Tibial nerve (tissue), 4 donors: ENCODE results near the gene LDHB. TPM values are rescaled to one million over a fixed set of nuclear protein-coding genes. Genes with fewer than 3 reads are reported as not detected.

ENCODE experiments used
- DNase-seq, 2 donors: peaks; one replicate each; pipeline ENCODE4 v3.0.0-alpha.2; 2019; ENCODE audit warnings: low spot score in 2 of 2
- H3K27ac ChIP-seq, 4 donors: fragments of 200-600 bp; sonication (generic) in 3 of 4; one replicate each; pipeline ENCODE4 v1.5.1; 2017 to 2019; ENCODE audit warnings: mild to moderate bottlenecking in 1 of 4
- H3K27me3 ChIP-seq, 2 donors: fragments of 200-600 bp; sonication (generic) in 1 of 2; one replicate each; pipeline versions ENCODE4 v1.5.1 to v1.6.0; 2017 to 2019
- H3K36me3 ChIP-seq, 3 donors: fragments of 200-600 bp; sonication (generic); one replicate each; pipeline ENCODE4 v1.5.1; 2018 to 2019
- H3K4me1 ChIP-seq, 4 donors: fragments of 200-600 bp; sonication (generic) in 3 of 4; one replicate each; pipeline ENCODE4 v1.5.1; 2017 to 2019
- H3K4me3 ChIP-seq, 4 donors: fragments of 200-600 bp; sonication (generic) in 3 of 4; one replicate each; pipeline ENCODE4 v1.5.1; 2017 to 2019; ENCODE audit warnings: mild to moderate bottlenecking in 1 of 4, moderate library complexity in 1 of 4
- H3K9me3 ChIP-seq, 4 donors: fragments of 200-600 bp; sonication (generic) in 3 of 4; one replicate each; pipeline ENCODE4 v1.5.1; 2017 to 2019
- CTCF ChIP-seq, 5 experiments: fragments of 200-600 bp in 3 of 5; fragments of 450-650 bp in 2 of 5; sonication (generic) in 3 of 5; IDR thresholded peaks; one replicate each; pipeline ENCODE4 v1.5.1; 2016 to 2019; ENCODE audit warnings: antibody characterized with exemption in 5 of 5, mild to moderate bottlenecking in 3 of 5, moderate library complexity in 2 of 5
- EP300 ChIP-seq, 2 donors: sonication (generic); formaldehyde crosslinking; IDR thresholded peaks; one replicate each; pipeline ENCODE4 v1.6.1; 2017; ENCODE audit warnings: antibody characterized with exemption in 2 of 2, mild to moderate bottlenecking in 1 of 2
- POLR2A ChIP-seq, 2 donors: fragments of 450-650 bp; IDR thresholded peaks; one replicate each; pipeline ENCODE4 v1.6.1; 2017; ENCODE audit warnings: antibody characterized with exemption in 2 of 2, mild to moderate bottlenecking in 2 of 2, moderate library complexity in 2 of 2
- WGBS, 2 donors: methylation state at CpG; one replicate each; pipeline ENCODE4 v1.1.5; 2018; 5-methylcytosine and 5-hydroxymethylcytosine counted together
- total RNA-seq, 4 donors: library from RNA; depleted of rRNA; stranded (reverse); fragments of >200 nt; gene quantifications; one replicate each; pipeline ENCODE4 v1.1.0, GENCODE V29; 2016

Gene LDHB
- total RNA-seq, 4 donors from 2014 or later: 214 to 283 (median 247) TPM

DNA sequence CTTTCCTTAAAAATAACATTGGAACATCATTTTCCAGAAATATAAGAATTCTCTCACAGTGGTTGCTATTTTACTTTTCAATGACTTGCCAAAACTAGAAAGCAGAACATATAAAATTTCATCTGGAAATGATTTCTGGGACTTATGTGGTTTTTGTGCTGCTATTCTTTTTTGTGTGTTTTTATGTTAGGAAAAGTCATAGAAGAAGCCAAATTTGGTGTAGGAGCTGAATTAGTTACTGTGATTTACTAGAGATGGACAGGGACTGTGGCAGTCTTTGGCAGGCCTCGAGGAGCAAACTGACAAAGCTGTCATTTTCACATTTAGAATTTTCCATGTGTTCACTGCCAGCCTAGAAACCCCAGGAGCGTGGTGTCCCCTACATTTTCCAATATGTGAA, 38.3 kb upstream of the LDHB start:
- no peaks in the 10 kb centered on the region for H3K27me3 ChIP-seq
- H3K4me1 ChIP-seq: peaks cover 0 to 6% (median 2%) of the 10 kb centered on the region in 4 donors
- DNase-seq: no peak
- peaks cover 0 to 5% (median 0%) of the 10 kb centered on the region in 4 donors for H3K9me3 ChIP-seq
- TF ChIP-seq EP300 (IDR thresholded peaks at IDR 0.05): no peak
- no peak for TF ChIP-seq CTCF (IDR thresholded peaks at IDR 0.05)
- no peak for TF ChIP-seq POLR2A (IDR thresholded peaks at IDR 0.05)
- 25 to 34% methylated on average over 2 of the region's 2 CpGs for WGBS, 2 donors
- H3K36me3 ChIP-seq: no peaks in the 10 kb centered on the region
- no peak overlapping the region for H3K4me3 ChIP-seq
- no peak overlapping the region for H3K27ac ChIP-seq

DNA sequence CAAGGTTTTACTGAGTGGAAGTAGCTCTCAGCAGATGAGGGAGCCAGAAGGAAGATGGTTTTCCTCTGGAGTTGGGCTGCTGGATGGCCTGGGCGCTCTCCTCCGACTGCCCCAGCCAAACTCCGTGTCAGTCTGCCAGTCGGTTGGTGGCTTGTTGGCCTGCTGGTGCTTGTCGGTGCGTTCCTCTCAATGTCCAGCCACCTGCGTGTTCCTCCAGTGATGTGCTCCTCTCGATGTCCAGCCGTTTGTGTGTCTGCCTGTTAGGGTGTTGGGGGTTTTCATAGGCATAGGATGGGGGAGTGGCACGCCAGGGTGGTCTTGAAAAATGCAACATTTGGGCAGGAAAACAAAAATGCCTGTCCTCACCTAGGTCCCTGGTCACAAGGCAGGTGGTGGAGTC, 37.0 kb upstream of the LDHB start:
- H3K27ac ChIP-seq: no peak overlapping the region
- H3K27me3 ChIP-seq: no peaks in the 10 kb centered on the region
- DNase-seq: no peak
- no peaks in the 10 kb centered on the region for H3K36me3 ChIP-seq
- H3K4me1 ChIP-seq: peaks cover 0 to 6% (median 2%) of the 10 kb centered on the region in 4 donors
- no peak overlapping the region for H3K4me3 ChIP-seq
- peaks cover 0 to 5% (median 0%) of the 10 kb centered on the region in 4 donors for H3K9me3 ChIP-seq
- WGBS, 2 donors: 93% methylated on average over 9 to 10 of the region's 10 CpGs
- TF ChIP-seq CTCF (IDR thresholded peaks at IDR 0.05): no peak
- TF ChIP-seq POLR2A (IDR thresholded peaks at IDR 0.05): no peak
- TF ChIP-seq EP300 (IDR thresholded peaks at IDR 0.05): no peak

DNA sequence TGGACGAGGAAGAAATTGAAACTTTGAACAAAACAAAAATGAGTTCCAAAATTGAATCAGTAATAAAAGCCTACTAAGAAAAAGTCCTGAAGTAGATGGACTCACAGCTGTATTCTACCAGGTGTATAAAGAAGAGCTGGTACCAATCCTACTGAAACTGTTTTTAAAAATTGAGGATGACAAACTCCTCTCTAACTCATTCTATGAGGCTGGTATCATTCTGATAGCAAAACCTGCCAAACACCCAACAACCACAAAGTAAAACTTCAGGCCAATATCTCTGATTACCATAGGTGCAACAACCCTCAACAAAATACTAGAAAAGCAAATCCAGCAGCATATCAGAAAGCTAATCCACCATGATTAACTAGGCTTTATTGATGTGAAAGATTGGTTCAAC, 33.9 kb upstream of the LDHB start:
- no peaks in the 10 kb centered on the region for H3K36me3 ChIP-seq
- no peak overlapping the region for H3K4me3 ChIP-seq
- no peak for DNase-seq
- H3K27ac ChIP-seq: no peak overlapping the region
- no peaks in the 10 kb centered on the region for H3K27me3 ChIP-seq
- peaks cover 0 to 4% (median 0%) of the 10 kb centered on the region in 4 donors for H3K4me1 ChIP-seq
- TF ChIP-seq POLR2A (IDR thresholded peaks at IDR 0.05) (no peak), EP300 (IDR thresholded peaks at IDR 0.05) (no peak), CTCF (IDR thresholded peaks at IDR 0.05) (no peak)
- peaks cover 0 to 23% (median 2%) of the 10 kb centered on the region in 4 donors for H3K9me3 ChIP-seq
- 71 to 78% methylated on average over 1 of the region's 1 CpG for WGBS, 2 donors

DNA sequence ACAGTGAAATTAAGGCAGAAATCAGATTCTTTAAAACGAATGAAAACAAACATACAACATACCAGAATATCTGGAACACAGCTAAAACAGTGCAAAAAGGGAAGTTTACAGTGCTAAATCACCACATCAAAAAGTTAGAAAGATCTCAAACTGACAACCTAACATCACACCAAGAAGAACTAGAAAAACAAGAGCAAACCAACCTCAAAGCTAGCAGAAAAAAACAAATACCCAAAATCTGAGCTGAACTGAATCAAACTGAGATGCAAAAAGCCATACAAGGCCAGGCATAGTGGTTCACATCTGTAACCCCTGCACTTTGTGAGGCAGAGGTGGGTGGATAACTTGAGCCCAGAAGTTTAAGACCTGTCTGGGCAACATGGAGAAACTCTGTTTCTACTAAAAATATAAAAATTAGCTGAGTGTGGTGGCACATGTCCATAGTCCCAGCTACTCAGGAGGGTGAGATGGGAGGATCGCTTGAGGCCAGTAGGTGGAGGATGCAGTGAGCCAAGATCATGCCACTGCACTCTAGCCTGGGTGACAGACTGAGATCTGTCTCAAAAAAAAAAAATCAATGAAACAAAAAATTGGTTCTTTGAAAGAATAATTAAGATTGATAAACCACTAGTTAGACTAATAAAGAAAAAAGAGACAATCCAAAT, 33.2 kb upstream of the LDHB start:
- no peak overlapping the region for H3K4me3 ChIP-seq
- no peaks in the 10 kb centered on the region for H3K36me3 ChIP-seq
- peaks cover 0 to 23% (median 2%) of the 10 kb centered on the region in 4 donors for H3K9me3 ChIP-seq
- WGBS, 2 donors: 84% methylated on average over 2 of the region's 2 CpGs
- no peaks in the 10 kb centered on the region for H3K27me3 ChIP-seq
- no peaks in the 10 kb centered on the region for H3K4me1 ChIP-seq
- no peak for TF ChIP-seq CTCF (IDR thresholded peaks at IDR 0.05)
- TF ChIP-seq EP300 (IDR thresholded peaks at IDR 0.05): no peak
- TF ChIP-seq POLR2A (IDR thresholded peaks at IDR 0.05): no peak
- no peak overlapping the region for H3K27ac ChIP-seq
- no peak for DNase-seq

GRCh38 chr12:21683115-21683514, 25.5 kb upstream of the LDHB start:
- WGBS, 2 donors: 67 to 69% methylated on average over 3 of the region's 3 CpGs
- no peak overlapping the region for H3K4me3 ChIP-seq
- TF ChIP-seq EP300 (IDR thresholded peaks at IDR 0.05): no peak
- no peak for TF ChIP-seq POLR2A (IDR thresholded peaks at IDR 0.05)
- TF ChIP-seq CTCF (IDR thresholded peaks at IDR 0.05): no peak
- no peaks in the 10 kb centered on the region for H3K36me3 ChIP-seq
- H3K9me3 ChIP-seq: peaks cover 0 to 4% (median 0%) of the 10 kb centered on the region in 4 donors
- no peak overlapping the region for H3K27ac ChIP-seq
- no peaks in the 10 kb centered on the region for H3K4me1 ChIP-seq
- DNase-seq: no peak
- no peaks in the 10 kb centered on the region for H3K27me3 ChIP-seq
